Kidney (tissue), 14 donors: ENCODE measurements around the gene TMEM18. TPM values are rescaled to one million over a fixed set of nuclear protein-coding genes. Genes with fewer than 3 reads are reported as not detected.
A peak's percentile ranks its signal among the peaks of the same experiment; 100 is the strongest.

Experiments used
- DNase-seq, 5 donors: peaks; one replicate each; pipeline ENCODE4 v3.0.0-alpha.2; 2013 to 2020
- FAIRE-seq: peaks from 2 replicates; lab custom pipeline; 2012; peaks lifted over from hg19 to GRCh38; lab: Jason Lieb, UNC
- H3K27ac ChIP-seq, 2 donors: one replicate each; pipeline ENCODE4 v1.7.0; 2013; ENCODE audit warnings: low read depth in 2 of 2, low read length in 2 of 2, inconsistent platforms in 1 of 2
- H3K27me3 ChIP-seq: one replicate; pipeline ENCODE4 v1.7.1; 2013; ENCODE audit warnings: low read length, inconsistent platforms; ENCODE audit not compliant: control insufficient read depth, insufficient read depth
- H3K36me3 ChIP-seq, 3 donors: one replicate each; pipeline versions ENCODE4 v1.7.0 to v1.7.1; 2013; ENCODE audit warnings: low read length in 3 of 3, control low read depth in 1 of 3, inconsistent platforms in 1 of 3; ENCODE audit not compliant: insufficient read depth in 3 of 3, control insufficient read depth in 2 of 3
- H3K4me1 ChIP-seq, 3 donors: one replicate each; pipeline versions ENCODE4 v1.7.0 to v1.7.1; 2013; ENCODE audit warnings: low read length in 3 of 3, inconsistent platforms in 1 of 3, low read depth in 1 of 3; ENCODE audit not compliant: control insufficient read depth in 2 of 3, insufficient read depth in 2 of 3
- H3K4me3 ChIP-seq, 3 donors: one replicate each; pipeline versions ENCODE4 v1.7.0 to v1.8.1; 2013; ENCODE audit warnings: low read length in 3 of 3, control low read depth in 1 of 3, inconsistent platforms in 1 of 3
- H3K9ac ChIP-seq, 3 donors: one replicate each; pipeline versions ENCODE4 v1.7.0 to v1.7.1; 2013; ENCODE audit warnings: low read length in 3 of 3, control low read depth in 1 of 3, inconsistent platforms in 1 of 3
- H3K9me3 ChIP-seq, 3 donors: one replicate each; pipeline versions ENCODE4 v1.7.0 to v1.7.1; 2013; ENCODE audit warnings: low read length in 3 of 3, control low read depth in 1 of 3, inconsistent platforms in 1 of 3; ENCODE audit not compliant: control insufficient read depth in 2 of 3, insufficient read depth in 1 of 3
- intact Hi-C: fragments of 100-400 bp; cut with DNase I; formaldehyde crosslinking; loops from one replicate; pipeline ENCODE4 v1.11.1; 2022
- polyA plus RNA-seq: library from polyadenylated mRNA; stranded (reverse); fragments of 350-450 nt; fragmentation: Illumina TruSeq; extraction: RNeasy Lipid Tissue Mini Kit (QIAGEN cat#74804); gene quantifications from one replicate; pipeline ENCODE4 v1.2.3, GENCODE V29; 2014; ENCODE audit warnings: low read depth, low replicate concordance; ENCODE audit not compliant: insufficient read depth
- total RNA-seq: library from RNA; stranded (reverse); fragmentation: NEBNext Ultra II Directional; extraction: Animal tissue kit (Norgen Biotek cat#: 25700); gene quantifications from one replicate; pipeline ENCODE4 v1.2.1, GENCODE V29; 2021
- TF ChIP-seq, protein P1 (sequence below): IDR thresholded peaks from 3 replicates; pipeline ENCODE4 v1.5.1; 2012; ENCODE audit warnings: mild to moderate bottlenecking, moderate library complexity, borderline replicate concordance; ENCODE audit not compliant: insufficient read depth; ENCODE audit errors: extremely low read depth
- donor health status: control.
- donor health status: control.
- donor health status: control.
- donor health status: control.
- donor health status: control.
- donor health status: DM: yes; HTN: yes; CAD: no.
- donor health status: Normal renal cell carcinoma (clear cell type).

TMEM18 gene
- total and polyA plus RNA-seq, 2 donors from 2014 or later = 24.0 to 29.7 TPM

DNA sequence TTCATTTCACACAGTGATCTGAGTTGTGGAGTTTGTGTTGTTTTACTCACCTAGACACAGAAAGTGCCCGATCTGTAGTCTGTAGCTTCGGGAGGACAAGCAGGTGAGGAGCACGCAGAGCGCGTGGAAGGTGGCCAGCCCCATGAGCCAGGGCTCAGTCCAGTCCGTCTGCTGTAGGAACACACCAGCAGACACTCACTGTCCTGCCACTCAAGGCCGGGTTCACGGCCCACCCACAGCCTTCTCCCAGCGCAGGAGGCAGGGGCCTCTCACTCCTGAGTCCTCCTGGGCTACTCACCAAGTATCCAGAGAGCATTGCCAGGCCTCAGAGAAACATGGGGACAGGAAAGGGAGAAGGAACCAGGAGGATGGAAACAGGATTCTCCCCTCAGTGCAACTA lies 1.7 kb downstream of the TMEM18 start:
- TF ChIP-seq, protein P1, sequence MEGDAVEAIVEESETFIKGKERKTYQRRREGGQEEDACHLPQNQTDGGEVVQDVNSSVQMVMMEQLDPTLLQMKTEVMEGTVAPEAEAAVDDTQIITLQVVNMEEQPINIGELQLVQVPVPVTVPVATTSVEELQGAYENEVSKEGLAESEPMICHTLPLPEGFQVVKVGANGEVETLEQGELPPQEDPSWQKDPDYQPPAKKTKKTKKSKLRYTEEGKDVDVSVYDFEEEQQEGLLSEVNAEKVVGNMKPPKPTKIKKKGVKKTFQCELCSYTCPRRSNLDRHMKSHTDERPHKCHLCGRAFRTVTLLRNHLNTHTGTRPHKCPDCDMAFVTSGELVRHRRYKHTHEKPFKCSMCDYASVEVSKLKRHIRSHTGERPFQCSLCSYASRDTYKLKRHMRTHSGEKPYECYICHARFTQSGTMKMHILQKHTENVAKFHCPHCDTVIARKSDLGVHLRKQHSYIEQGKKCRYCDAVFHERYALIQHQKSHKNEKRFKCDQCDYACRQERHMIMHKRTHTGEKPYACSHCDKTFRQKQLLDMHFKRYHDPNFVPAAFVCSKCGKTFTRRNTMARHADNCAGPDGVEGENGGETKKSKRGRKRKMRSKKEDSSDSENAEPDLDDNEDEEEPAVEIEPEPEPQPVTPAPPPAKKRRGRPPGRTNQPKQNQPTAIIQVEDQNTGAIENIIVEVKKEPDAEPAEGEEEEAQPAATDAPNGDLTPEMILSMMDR = no peak
- Histone ChIP-seq H3K4me3 (no peak overlapping the region), H3K27ac (no peak overlapping the region), H3K9me3 (no peaks in the 10 kb centered on the region), H3K27me3 (no peaks in the 10 kb centered on the region), H3K4me1 (peaks cover 0 to 4% (median 0%) of the 10 kb centered on the region in 3 donors), H3K9ac (no peak overlapping the region), H3K36me3 (peaks cover 0 to 11% (median 6%) of the 10 kb centered on the region in 3 donors)
- DNase-seq (peak in 1 of 5 donors; percentile 69), FAIRE-seq (no peak)
- intact Hi-C loops = no loop called here

DNA sequence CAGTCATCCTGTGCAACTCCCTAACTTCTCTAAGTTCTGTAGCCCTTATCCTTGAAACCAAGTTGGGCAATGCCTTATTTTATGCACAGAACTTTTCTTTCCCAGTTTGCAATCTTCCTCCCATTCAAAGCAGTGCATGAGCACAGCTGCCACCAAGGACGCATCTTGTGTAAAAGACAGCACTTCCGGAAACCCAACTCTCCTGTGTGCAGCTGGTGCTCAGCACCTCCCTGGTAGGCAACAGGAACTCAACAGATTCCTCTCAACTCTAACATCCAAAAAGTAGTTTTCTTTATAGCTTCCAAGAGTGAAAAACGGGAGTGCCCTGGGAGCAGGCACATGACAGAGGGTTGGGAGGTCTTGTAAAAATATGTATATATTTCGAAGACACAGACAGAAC lies 2.2 kb downstream of the TMEM18 start:
- Histone ChIP-seq H3K36me3 (peaks cover 0 to 11% (median 6%) of the 10 kb centered on the region in 3 donors), H3K27me3 (no peaks in the 10 kb centered on the region), H3K4me1 (peaks cover 0 to 4% (median 0%) of the 10 kb centered on the region in 3 donors), H3K27ac (no peak overlapping the region), H3K9me3 (no peaks in the 10 kb centered on the region), H3K4me3 (no peak overlapping the region), H3K9ac (no peak overlapping the region)
- FAIRE-seq (no peak), DNase-seq (no peak)
- intact Hi-C loops = no loop called here
- TF ChIP-seq, protein P1 = no peak

DNA sequence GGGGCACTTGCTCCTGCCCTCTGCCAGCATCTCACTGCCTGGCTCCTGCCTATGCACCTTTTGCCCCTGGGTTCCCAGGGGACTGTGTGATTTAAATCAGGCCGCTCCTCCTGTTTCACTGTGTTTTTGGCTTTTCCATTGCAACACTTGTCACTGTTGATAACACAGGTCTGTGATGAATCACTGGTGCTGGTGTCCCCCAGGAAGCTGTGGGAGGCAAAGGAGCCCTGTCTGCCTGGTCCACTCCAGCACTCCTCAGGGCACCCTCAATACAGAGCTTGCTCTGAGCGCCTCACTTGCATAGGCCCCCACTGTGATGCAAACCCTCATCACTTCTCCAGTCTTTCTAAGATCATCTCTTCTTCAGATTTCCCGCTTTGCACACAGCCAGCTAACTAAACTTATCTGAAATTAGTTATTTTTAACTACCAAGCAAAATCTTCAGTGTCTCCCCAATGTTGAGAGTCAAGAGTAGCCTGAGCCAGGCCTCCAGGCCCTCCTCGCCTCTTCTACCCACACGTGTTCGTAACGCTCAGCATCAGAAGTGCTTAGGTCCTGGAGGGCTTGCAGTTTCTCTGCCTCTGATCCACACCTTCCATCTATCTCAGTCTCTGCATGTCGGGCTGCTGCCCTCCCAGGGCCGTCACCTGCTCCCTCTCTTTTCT lies 2.8 kb downstream of the TMEM18 start:
- Histone ChIP-seq H3K9ac (no peak overlapping the region), H3K9me3 (no peaks in the 10 kb centered on the region), H3K36me3 (peaks cover 0 to 16% (median 6%) of the 10 kb centered on the region in 3 donors), H3K4me3 (no peak overlapping the region), H3K4me1 (peaks cover 0 to 4% (median 0%) of the 10 kb centered on the region in 3 donors), H3K27ac (no peak overlapping the region), H3K27me3 (no peaks in the 10 kb centered on the region)
- no peak for DNase-seq
- no peak for FAIRE-seq
- TF ChIP-seq, protein P1 = no peak
- intact Hi-C loops = no loop called here
